NCI-H345 treated with DMSO at 0.1 percent for 48 hours (cell line): ENCODE results near the gene CYTH1.

Source experiments
- DNase-seq: peaks from one replicate; lab custom pipeline; 2025; ENCODE audit not compliant: unreplicated experiment; lab: John Stamatoyannopoulos, UW

CYTH1 gene

DNA sequence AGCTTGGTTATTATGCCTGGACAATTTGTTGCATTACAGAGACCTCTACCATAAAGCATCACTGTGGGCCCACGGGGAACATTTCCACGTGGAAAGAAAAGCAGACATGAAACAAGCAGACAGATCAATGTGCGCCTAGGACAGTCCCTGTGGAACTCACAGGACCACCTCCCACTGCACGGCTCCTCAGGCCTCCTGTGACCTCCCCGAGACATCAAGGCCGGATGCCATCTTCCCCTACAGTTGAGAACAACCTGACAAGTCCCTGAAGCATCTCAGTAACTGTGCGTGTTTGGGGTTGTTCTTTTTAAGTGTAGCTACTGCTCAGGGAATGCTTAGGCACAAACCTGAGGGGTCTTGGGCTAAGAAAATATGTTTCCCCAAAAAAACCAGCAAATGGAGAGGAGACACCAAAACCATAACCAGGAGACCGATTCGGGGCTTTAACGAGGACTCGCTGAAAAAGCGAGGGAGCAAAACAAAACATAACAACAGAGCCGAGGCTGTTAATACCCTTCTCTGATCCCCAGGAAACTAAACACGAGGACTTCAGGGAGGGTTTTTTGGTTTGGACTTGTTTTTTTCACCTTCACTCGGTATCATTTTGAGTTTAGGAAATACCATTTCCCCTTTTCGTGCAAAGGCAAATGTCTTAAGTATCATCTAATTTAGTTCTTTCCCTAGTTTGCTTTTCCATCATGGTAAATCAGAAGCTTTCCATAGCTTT lies 87.1 kb downstream of the CYTH1 start:
- no peak for DNase-seq

DNA sequence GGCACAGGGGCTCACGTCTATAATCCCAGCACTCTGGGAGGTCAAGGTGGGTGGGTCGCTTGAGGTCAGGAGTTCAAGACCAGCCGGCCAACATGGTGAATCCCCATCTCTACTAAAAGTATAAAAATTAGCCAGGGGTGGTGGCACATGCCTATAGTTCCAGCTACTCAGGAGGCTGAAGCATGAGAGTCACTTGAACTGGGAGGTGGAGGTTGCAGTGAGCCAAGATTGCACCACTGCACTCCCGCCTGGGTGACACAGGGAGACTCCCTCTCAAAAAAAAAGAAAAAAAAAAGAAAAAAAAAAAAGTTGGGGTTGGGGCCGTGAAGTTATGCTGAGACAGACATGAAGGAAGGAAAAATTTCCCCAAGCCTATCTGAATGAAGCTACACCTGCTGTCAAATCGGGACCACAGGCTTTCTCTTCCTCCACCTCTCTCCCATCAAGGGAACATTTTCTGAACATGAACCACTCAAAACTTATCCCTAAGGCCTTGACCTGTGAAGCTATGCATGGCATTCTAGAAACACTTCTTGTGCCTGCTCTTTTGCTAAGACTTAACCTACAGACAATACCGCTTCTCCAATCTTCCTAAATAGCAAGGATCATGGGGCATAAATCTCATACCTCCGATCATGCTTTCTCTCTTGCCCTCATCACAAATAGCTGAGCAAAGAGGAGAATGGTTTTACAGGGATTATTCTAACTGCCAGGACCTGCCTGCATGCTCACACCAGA lies 88.6 kb downstream of the CYTH1 start:
- no peak for DNase-seq

DNA sequence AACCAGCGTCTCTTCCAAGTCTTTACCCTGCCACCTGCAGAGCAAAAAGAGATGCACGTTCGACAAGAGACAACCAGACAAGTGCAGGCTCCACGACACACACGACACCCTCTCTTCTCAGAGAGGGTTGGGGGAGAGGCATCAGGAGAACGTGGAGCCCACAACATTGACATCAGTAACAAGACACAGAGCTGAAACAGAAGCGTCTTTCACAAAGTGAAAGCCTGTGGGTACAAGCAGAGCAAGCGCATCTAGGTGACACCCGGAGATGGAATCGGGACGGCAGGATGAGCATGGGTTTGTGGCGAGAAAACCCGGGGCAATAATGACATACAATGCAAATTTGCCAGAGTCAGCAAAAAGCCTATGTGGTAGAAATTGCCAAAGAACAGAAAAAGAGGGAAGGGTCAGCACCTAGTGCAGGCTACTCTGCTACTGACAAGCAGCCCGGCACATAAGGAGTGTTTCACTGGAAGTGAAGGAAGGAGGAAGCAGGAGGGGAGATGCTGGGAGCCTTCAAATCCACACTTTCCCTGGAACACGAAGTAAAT lies 89.5 kb downstream of the CYTH1 start:
- no peak for DNase-seq

DNA sequence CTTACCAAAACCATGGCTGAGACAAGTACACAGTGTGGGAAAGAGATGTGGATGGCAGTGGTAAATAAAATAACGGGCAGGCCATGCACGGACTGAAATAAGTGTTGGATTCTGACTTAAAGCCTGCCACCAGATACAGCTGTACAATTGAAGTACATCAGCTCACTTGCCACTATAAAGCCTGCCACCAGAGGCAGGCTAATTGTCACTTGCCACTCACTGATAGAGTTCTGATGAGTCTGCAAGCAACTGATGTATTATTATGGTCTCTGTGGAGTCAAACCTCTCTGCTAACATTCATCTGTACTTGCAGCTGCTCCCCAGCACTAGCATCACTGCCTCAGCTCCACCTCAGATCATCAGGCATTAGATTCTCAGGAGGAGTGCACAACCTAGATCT lies 93.0 kb downstream of the CYTH1 start:
- no peak for DNase-seq

DNA sequence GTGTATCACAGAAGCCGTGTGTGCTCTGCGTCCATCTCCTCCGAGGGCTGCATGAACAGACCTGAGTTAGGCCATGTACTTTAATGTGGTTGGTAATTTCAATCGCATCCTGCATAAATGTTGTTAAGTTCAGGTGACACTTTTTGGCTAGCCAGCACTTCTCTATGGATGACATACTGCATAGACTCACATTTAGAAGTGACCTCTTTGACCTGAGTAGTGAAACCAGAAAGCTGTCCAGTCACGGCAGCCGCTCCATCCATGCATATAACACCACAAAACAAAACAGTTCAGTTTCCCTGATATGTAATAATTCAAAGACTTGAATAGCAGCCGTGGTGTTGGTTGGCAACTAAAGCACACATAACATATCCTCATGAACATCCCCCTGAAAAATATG lies 94.1 kb downstream of the CYTH1 start:
- no peak for DNase-seq

DNA sequence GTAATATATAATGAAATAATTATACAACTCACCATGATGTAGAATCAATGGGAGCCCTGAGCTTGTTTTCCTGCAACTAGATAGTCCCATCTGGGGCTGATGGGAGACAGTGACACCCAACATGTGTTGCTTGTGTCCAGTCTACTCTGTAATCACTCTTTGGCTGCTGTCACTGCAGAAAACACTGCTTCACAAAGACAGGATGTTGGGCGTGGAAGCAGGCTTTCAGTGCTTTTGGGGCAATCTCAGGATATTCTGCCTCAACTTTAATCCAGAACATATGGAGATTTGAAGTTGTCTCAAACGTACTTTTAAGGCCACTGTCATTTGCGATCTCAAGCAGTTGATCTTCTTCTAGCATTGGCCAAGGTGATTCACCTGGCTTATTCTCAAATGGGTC lies 94.9 kb downstream of the CYTH1 start:
- DNase-seq = no peak

DNA sequence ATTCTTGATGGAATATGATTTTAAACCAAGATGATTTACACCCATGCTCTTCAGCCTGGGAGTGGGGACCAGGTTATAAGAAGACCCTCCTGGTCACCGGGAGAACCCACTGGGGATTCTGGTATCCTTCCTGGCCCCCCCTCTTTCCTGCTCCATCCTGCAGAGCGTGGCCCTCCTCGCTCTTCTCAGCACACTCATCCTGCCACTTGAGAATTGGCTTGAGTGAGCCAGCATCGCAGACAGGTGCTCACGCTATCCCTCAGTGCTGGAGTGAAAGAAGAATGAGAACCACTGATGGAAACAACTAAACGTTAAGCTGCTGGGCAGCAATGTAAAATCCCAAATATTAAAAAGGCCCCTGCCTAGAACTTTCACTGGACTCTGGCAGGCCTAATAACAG lies 98.0 kb downstream of the CYTH1 start:
- no peak for DNase-seq

DNA sequence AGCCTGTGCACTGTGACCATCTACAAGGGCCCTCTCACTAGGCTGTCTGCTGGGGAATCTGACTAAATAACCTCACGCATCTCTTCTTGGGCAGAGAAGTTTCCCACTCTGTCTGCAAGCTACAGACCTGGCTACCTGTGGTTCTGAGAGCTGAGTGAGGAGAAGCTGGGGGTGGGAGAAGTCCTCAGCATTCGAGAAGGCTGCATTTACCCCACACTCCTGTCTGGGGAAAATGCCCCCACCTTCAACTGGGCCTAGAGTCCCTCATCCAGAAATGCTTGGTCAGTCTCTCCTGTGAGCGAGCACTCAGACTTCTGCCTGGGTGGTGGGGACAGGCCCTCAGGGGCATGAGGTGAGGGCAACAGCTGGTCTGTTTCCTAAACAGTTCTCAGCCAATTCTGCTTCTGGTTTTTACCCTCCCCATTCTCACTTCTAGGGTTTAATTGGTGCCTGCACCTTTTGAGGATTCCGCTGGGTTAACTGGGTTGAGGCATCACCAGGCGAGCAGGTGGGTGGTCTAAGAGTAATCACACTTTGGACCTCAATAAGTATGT lies 98.6 kb downstream of the CYTH1 start:
- DNase-seq = no peak

DNA sequence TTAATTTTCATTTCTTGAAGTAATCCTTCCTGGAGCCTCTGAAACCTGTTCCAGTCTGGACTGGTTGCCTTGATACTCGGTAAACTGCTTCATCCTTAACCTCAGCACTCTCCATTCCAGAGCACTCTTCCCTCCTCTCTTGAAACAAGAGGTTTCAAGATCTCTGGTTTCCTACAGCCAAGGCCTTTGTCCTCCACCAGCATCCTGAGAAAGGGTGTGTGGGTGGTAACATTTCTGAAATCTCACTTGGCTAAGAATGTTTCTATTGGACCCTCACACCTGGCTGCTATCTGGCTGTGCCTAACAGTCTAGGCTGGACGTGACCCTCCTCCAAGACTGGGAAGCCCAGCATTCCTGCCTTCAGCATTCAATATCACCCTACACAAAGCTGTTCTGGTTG lies 99.7 kb downstream of the CYTH1 start:
- DNase-seq = no peak

DNA sequence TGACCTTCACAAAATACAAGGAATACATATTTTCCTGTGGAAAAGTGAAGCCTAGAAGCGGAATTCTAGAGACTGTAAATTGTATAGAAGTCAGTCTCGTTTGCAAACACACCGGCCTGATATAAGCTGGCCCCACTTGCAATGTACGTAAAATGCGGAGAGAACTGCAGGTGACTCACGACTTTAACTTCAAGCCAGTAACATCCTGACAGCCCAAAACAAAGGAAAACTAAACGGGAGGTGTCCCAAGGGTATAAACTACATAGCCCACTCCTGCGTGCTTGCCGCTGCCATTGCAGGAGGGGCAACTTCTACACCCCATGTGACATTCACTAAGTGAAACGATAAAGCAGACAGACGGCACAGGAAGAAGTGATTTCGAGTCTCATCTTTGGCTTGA lies 101.6 kb downstream of the CYTH1 start:
- DNase-seq = no peak

DNA sequence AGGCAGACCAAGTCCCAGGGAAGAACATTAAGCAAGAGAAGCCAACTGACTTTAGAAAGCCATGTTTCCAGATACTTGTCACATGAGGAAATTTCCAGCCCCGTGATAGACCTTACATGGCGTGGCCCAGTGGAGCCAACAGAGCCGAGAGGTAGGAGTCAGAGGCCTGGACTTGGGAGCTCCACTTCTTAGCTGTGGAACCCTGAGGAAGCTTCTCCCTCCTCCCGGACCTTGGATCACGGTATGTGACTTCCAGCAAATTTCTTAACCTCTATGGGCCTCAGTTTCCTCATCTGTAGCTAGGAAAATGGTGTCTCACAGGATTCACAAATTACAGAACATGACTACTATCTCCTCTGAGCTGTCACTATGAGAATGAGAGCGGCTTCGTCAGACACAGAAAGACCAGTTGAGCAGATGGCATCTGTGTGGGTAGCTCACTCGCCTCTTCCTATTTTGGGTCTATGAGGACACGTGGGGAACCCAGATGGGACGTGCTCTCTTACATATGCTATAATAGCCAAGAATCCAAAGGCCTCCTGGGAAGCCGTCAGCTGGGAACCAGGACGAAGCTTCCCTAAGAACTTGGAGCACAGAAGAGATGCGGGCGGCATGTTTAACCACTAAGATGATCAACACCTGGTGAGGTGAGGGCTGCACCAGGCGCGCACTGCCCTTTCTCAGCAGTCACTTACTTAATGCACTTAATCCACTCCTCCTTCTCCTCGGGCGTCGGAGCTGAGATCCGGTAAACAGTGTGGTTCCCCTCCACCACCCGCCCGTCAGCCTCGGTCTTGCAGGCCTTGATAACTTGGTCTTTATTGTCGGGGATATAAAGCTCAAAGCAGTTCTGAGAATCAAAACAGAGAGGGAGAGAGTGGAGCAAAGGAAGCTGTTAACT lies 102.3 kb downstream of the CYTH1 start:
- DNase-seq = no peak

DNA sequence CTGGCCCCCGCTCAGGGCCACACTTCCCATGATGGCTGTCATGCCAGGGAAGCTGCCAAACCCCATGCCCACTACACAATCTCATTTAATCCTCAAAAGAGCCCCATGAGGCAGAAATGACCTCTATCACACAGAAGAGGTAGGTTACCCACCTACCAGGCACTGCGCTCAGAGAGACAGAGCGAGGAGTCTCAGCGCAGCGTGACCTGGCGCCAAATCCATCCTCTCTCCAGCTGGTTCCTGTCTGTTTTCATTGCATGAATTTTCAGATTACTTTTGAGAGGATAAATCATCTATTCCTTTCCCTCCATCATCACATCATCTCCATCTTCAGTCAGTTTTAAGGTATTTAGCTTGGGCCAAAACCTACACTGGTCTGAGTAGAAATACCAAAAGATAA lies 103.4 kb downstream of the CYTH1 start:
- no peak for DNase-seq

DNA sequence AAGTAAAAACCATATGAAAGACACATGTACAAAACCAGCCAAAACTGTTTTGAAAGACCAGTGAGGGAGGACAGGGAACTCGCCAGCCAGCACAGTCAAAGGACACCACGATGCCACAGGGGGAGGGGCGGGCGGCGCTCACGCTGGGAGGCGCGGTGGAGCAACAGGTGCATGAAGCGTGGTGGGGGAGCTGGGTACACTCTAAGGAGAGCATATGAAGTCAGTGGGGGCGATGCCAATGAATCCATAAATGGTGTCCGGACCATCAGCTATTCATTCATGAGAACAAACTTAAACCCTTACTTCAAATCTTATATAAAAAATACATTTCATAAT lies 103.9 kb downstream of the CYTH1 start:
- no peak for DNase-seq

DNA sequence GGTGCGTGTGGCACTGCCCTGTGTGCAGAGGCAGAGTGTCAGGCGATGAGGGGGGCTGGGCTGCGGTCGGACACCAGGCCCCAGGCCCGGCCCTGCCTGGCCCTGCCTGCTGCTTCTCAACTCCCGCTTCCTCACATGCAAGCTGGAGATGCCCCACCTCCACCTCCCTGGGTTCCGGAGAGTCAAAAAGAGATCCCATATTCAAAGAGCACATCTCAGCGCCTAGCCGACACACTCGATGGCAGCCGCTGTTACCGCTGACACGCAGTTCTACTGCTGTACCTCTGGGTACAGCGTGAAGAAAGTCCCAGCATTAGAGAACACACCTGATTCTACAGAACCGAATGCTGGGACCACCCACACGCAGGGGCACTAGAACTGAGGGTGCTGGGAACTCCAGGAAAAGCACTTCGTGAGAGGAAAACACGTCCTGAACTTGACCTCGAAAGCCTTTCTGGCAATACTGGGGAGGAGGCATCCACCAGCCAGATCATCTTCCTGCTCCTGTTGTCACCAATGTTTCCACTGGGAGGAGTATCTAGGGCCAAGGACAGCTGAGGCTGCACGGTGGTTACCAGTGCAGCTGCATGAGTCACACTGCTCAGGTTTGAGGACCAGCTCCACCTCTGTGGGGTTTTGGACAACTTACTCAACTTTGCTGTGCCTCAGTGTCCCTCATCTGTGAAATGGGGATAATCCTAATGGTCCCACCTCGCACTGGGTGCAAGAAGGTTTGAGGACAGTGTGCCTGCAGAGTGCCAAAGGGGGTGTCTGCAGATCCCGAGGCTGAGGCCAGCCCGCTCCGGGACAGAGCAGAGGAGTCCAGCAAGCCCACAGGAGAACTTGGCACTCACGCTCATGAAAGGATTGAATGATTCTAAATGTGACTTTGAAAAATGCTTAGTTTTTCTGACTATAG lies 104.5 kb downstream of the CYTH1 start:
- no peak for DNase-seq

DNA sequence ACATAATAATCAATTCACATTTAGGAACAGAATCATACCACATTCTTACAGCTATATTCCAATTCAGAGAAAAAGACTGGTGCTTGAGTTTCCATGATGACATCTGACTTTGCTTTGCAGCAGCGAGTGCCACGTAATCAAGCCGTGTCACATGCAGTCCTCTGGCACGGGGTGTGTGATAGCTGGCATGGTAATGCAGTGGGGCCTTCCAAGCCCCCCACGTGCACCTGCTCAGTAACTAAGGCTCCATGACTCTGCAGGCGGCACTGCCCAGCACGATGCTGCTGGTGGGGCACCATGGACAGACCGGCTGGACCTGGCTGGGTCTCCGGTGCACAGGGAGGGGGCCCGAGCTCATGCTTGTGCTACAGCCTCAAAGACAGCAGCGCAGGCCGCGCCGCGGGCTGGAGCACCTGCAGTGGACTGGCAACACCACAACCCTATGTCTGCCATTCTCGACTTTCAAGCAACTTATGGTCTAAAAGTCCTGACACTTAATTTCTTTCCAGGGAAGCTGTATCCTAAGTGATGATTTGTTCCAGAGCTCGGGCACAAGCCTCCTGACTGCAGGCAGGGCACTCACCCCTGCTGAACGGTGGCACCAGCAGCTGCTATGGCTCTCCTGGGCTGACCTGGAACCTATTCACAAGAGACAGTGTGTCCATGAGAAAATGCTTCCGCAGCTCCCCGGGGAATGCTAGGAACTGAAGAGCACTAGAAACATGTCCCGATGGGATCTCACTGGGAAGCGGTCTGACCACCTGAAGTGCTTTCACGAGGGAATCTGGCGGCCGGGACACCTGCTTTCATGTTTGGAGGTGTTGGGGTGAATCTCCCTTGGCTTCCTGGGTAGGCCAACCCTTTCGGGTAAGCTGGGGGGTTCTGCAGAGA lies 105.4 kb downstream of the CYTH1 start:
- DNase-seq = no peak

DNA sequence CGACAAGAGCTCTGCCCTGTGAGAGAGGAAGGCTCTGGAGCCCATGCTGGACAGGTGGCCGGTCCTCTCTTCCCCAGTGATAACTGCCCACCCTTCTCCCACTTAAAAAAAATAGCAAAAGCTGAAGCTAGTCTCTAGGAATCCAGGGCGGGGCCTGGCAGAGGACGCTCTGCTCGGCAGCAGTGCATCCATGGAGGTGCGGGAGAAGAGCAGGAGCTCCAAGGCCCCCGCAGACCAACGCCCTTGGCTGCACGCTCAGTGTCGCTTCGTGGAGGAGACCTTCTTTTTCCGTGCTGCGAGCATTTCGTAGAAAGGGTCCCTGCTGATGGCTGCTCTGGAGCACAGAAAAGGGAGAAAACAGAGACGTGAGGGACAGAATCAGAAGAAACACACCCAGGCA lies 106.2 kb downstream of the CYTH1 start:
- no peak for DNase-seq

DNA sequence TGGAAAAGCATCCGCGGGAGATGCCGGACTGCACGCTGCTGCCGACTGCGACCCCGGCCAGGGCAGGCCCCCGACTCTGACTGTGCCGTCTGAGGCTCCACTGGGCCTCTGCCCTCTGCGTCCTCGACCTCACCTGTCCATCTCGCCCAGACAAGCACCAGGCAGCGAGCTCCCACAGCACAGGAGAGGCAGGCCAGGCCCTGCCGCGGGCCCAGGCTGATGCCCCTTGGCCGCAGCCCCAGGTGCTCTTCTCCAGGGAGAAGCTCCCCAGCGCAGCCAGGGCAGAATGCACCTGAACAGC lies 106.8 kb downstream of the CYTH1 start:
- DNase-seq = no peak

DNA sequence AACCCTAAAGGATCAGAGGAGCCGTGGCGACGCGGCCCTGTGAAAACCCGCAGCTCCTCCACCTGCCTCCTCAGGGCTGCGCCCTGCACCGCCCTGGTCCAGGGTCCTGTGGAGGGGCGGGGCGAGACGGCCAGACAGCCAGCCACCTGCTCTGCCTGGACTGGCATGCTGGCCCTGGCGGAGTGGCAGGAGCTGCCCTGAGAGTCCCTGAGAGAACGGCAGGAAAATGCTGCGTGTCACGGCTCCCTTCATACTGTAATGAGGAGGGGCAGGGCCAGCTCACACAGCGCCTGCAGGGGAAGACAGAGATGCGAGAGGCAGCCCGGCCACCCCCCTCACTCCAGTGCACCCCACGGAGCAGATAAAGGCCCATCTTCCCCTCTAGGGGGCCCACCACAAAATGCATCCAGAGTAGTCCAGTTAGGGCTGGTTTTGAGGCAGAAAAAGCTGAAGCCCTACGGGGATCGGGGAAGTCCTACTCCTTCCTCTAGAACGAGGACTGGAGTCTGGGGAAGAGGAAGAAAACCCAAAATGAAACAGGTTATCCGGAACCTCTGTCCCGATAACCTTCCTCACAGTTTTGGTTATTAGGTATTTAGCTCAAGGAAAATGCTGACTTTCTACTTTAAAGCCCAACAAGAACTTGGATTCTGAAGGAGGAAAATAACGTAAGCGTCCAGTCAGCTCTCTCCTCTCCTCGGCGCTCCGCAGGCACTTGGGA lies 107.3 kb downstream of the CYTH1 start:
- no peak for DNase-seq

DNA sequence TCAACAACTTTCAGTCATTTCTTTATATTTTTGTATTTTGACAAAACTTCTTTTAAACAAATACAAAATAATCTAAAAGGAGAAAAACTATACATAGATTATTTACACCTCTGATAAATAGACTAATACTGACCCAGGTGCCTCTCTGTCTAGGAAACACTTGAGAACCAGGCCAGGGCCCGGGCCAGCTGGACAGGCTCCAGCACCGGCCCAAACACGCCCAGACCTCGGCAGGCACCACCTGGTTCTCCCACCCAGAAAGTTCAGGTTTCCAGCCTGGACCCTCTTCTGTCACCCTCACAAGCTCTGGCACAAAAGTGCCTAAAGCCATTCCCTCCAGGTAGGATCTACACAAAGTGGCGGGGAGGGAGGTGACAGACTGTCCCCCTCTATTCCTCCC lies 107.9 kb downstream of the CYTH1 start:
- no peak for DNase-seq
